HG03097 (cell line): ENCODE results near the gene LRRC7.

Source experiments
- ATAC-seq: cut with Tn5 transposase; IDR thresholded peaks from one replicate; pipeline ENCODE4 v1.9.1; 2021; ENCODE audit not compliant: unreplicated experiment, low FRiP score

LRRC7 gene

GRCh38 chr1:70143048-70143659 lies 575.4 kb downstream of the LRRC7 start:
- no peak for ATAC-seq

- ATAC-seq: no peak
Observed at GRCh38 chr1:70146488-70146887, 578.8 kb downstream of the LRRC7 start.

- no peak for ATAC-seq
Observed at GRCh38 chr1:70150444-70150843, 582.7 kb downstream of the LRRC7 start.

GRCh38 chr1:70153739-70154138 lies 586.0 kb downstream of the LRRC7 start:
- no peak for ATAC-seq

- no peak for ATAC-seq
Observed at GRCh38 chr1:70156529-70157120, 588.9 kb downstream of the LRRC7 start.

GRCh38 chr1:70164350-70164749 lies 596.6 kb downstream of the LRRC7 start:
- ATAC-seq: no peak

- no peak for ATAC-seq
Observed at GRCh38 chr1:70168283-70168682, 600.6 kb downstream of the LRRC7 start.

- no peak for ATAC-seq
Observed at GRCh38 chr1:70169018-70169839, 601.5 kb downstream of the LRRC7 start.

GRCh38 chr1:70171512-70171911 lies 603.8 kb downstream of the LRRC7 start:
- ATAC-seq: no peak
